CD4-positive, alpha-beta T cell treated with Interleukin-17A for 1 hour (primary cell): ENCODE results near the gene GABRB3.

ENCODE experiments used
- DNase-seq: peaks from one replicate; pipeline ENCODE4 v3.0.0-alpha.2; 2020

The GABRB3 gene

DNA sequence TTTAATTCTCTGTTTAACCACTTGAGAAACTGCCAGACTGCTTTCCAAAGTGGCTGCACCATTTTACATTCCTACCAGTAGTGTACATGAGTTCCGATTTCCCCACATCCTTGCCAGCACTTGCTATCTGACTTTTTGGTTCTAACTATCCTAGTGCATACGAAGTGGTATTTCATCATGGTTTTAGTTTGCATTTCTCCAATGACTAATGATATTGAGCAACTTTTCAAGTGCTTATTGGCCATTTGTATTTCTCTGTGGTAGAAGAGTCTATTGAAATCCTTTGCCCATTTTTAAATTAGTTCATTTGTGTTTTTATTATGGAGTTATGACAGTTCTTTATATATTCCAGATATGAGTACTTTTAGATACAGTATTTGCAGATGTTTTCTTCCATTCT lies 247.8 kb downstream of the GABRB3 start:
- no peak for DNase-seq

DNA sequence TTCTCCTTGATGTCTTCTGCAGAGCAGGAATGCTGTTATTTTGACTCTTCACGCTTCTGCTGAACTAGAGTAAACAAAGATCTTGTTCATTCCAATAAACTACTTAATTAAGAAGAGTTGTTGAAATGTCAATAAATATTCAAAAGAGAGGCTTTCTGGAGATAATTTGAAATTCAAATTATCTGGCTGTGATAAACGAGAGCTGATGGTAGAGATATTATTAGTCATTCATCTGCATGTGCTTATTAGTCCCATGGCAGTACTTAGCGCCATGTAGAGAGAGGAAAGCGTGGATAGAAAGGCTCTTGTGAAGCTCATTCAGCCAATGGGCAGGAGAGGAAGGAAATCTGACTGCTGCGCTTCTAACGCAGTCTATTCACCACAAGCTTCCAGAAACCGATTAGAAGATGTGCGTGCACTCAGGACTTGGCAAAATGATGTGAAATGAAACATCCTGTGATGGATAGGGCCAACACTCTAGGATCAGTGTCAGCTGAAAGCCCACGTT lies 251.1 kb downstream of the GABRB3 start:
- DNase-seq: no peak

DNA sequence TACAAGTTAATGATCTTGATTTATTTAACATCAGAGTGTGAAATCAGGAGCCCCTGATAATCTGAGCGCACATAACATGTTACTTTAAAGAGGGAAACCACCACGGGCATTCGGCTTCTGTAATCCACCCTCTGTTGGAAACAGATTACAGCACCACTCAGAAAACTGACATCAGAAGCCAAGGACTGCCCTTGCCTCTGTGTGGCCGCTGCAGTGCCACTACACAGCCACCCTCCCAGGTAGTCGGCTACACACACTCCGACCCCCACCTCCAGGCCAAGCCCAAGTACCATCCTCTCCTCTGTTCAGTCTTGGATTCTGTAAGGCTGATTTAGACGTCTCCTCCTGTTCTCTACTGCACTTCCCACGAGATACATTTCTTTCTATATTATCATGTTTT lies 251.7 kb downstream of the GABRB3 start:
- no peak for DNase-seq

DNA sequence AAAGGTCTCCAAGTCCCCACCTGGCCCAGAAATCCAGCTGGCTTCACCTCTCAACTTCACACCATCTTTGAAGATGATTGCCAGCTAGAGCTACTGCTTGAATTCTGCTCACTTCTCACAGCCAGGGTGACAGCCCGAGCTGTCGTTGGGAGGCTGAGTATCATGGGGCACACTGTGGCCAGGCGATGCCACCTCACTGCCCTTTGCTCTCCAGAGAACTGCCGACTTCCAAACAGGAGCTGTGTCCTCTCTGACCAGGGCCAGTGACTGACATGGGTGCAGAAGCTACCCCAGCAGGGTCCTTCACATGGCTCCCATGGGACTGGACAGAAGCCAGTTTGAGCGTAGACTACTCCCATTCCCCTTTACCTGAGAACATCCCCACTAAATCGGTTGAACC lies 254.0 kb downstream of the GABRB3 start:
- no peak for DNase-seq

DNA sequence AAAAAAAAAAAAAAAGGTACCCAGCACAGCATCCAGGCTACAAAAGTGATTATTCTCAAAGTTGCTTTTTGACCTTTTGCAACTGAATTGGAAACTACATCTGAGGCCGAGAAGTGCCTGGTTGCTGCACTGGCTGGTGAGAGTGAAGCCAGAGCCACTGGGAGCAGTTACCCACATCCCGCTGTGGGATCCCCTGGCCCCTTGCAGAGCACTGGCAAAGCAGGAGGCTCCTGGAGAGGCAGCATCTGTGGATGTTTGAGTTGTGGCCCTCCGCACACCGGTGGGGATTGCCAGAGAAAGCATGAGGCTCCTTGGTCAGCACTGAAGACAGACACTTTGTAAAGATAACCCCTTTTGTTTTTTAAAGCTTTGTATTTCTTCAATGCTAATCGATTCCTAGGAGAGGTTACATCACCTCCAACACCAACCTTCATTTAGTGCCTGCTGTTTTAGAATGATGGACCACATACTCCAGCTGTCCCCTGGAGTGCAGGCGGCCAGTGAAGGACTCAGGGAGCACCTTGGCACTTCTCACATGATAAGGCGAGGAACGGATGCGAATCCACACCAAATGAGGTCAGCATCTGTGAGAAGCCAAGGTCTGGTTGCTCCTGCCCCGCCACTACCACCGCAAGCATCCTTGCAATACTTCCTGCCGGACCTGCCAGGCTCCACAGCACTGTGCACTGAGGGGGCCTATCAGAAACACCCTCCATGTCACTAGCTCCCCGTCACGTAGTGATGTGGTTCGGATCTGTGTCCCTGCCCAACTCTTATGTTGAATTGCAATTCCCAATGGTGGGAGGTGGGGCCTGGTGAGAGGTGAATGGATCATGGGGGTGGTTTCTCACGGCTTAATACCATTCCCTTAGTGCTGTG lies 256.5 kb downstream of the GABRB3 start:
- no peak for DNase-seq

DNA sequence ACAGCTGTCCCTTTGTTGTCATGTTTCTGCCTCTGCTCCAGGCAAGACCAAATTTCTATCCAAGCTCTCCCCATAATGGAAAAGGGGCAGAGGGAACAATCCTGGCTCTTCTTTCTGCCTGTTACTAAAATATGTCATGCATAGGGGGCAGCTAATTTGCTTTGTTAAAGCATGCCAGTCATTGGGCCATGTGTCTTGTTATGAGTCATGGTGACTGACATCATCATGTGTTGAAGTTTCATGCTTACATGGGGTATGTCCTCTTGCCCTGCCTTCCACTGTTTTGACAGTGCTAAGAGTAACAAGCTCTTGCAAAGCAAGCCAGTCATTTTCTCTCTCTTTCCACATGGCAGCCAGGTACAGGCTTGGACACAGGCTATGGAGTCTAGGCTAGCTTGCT lies 268.9 kb downstream of the GABRB3 start:
- DNase-seq: no peak
